Fibroblast of the conjunctiva (primary cell): ENCODE results near the gene AXDND1.
"Not testable (repeated sequence)": the region's sequence is repeated elsewhere in the genome, so short reads cannot be mapped to it uniquely, and the experiment has no call there.

ENCODE experiments used
- DNase-seq: peaks from one replicate; pipeline ENCODE4 v3.0.0-alpha.2; 2010; ENCODE audit warnings: low read depth

AXDND1 gene

DNA sequence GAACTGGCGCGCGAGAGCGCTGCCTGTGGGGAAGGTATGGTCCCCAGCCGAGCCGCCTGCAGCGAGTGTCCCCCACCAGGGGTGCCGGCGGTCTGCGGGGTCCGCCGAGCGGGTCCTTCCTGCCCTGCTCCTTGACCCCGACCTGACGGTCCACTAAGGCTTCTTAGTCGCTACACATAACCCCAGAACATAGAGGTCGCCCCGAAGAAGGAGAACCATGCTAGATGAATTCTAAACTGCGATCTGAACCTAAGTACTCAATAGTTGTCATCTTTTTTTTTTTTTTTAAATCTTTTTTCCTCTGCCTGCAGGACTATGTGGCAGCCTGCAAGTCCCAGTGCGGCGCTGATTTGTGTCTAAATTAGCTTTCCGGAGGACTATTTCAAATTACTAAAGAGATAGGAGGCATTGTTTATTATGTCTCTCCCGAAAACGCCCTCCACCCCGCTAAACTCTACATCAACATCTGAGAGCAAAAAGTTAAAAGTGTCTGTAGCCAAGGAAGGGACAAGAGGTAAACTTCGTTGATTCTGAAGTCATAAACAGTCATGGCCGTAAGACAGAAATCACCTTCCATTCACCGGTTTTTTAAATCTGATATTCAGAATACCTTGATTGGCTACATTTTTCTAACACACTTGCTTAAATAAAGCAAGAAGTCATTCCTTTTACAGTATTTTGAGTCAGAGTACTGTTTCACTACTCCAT lies 476 bp downstream of the AXDND1 start:
- no peak for DNase-seq

DNA sequence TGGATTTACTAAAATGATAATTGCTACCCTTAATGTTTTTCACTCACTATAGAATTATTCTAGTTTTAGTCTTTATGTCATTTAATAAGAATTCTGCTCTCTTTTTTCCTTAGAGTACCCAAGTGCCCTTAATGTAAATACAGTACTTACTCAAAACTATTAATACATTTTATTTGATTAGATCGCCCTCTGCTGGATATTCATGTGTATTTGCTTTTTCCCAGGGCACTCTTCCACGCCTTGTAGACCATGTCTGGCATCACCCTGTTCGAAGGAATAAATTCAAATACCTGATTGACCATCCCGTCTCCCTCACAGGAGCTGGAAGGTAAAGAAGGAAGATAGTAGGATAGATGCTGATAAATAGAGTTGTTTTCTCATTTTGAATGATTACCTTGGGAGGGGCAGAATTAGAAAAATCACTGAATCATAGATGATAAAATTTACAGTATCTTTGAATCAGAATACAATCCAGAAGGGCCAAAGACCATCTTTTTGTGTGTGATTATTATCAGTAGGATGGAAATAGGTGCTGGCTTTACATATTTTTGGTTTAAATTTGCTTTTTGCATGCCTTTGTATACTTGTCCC lies 4.1 kb downstream of the AXDND1 start:
- peak; percentile 62 for DNase-seq

GRCh38 chr1:179372160-179372559 lies 6.4 kb downstream of the AXDND1 start:
- DNase-seq = no peak

- DNase-seq = no peak
Observed at GRCh38 chr1:179376223-179376622, 10.5 kb downstream of the AXDND1 start.

DNA sequence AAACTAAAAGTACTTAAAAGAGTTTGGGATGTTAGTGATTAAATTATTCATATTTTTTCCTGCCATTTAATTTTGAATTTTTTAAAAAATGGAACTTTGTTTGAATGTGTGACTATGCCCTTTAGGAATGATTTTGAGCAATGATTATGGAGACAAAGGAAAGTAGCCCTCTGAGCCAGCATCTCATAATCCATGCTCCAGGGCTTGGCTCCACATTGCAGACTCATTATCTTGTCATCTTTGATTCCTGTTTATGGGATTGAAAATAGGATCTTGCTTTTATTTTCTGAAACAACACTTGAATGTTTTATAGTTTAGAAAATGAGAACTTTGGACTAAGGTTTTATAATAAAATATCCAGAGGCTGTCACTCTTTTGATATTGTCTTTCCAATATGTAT lies 14.5 kb downstream of the AXDND1 start:
- DNase-seq = no peak

DNA sequence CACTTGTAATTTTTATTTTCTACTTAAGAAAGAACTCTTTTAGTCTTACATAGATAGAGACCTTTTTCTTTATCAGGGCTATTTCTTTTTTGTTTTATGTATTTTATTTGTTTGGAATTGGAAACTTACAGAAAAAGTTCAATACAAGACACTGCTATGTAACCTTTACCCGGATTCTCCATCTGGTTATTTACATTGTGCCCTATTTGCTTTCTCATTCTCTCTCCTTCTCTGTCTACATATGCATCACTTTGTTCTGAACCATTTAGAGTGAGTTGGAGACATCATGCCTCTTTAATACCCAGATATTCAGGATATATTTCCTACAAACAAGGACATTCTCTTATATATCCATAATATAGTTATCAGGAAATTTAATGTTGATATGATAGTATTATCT lies 18.3 kb downstream of the AXDND1 start:
- no peak for DNase-seq

DNA sequence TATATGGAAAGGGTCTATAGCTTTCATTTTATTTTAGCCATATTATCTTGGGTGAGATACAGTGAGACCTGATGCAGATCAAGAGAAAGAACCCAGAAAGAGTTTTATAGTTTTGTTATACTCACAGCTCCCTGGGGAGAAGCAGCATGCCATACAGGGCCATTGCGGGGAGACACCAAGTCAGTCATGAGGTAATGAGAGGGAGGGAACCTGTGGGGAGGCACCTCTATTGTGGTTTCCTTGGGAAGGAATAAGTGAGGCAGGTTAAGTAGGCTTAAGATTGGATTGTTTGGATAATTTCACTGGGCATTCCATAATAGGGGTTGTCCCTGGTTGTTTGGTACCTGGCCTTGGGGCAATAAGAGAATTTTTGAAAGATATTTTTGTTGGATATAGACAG lies 19.7 kb downstream of the AXDND1 start:
- DNase-seq = no peak

DNA sequence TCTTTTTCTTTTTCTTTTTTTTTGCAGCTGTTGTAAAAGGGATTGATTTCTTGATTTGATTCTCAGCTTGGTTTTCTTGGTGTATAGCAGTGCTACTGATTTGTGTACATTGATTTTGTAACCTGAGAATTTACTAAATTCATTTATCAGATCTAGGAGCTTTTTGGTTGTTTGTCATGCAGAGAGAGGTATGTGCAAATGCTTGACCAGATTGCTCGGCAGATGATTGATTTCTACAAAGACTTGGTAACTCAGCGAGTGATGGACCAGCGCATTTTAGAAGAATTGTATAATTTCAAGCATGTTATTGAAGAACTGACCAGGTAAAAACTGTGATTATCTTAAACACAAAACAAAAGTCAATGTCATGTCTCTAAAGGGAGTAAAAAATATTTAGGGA lies 27.9 kb downstream of the AXDND1 start:
- no peak for DNase-seq

DNA sequence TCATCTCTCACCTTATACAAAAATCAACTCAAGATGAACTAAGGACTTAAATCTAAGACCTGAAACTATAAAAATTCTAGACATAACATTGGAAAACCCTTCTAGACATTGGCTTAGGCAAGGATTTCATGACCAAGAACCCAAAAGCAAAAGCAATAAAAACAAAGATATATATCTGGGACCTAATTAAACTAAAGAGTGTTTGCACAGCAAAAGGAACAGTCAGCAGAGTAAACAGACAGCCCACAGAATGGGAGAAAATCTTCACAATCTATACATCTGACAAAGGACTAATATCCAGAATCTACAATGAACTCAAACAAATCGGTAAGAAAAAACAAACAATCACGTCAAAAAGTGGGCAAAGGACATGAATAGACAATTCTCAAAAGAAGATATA lies 33.6 kb downstream of the AXDND1 start:
- DNase-seq = not testable (repeated sequence)

DNA sequence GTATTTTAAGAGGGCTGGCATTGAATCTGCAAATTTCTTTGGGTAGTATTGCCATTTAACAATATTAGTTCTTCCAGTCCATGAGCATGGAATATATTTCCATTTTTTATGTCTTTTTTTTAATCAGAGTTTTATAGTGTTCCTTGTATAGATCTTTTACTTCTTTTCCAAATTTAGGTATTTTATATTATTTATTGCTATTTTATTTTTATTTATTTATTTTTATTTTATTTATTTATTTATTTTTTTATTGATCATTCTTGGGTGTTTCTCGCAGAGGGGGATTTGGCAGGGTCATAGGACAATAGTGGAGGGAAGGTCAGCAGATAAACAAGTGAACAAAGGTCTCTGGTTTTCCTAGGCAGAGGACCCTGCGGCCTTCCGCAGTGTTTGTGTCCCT lies 52.0 kb downstream of the AXDND1 start:
- not testable (repeated sequence) for DNase-seq

GRCh38 chr1:179418706-179419105 lies 52.9 kb downstream of the AXDND1 start:
- DNase-seq = not testable (repeated sequence)

GRCh38 chr1:179424610-179425009 lies 58.8 kb downstream of the AXDND1 start:
- DNase-seq = no peak

DNA sequence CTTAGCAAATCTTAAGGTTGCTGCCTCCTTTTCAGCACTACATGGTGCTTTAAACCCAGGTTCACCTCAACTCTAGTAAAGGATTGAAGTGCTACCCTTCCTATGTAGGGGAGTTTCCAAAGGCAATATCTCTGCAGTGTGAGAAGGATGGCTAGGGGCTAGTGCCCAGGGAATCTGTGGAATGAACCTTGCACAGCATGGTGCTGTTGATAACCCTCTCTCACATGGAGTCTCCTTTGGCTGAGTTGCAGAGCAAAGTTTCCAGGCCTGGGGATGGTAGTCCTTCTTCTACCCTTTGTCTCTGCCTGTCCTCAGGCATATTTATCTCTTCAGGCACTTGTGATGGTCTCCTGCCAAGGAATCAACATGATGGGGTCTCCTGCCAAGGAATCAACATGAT lies 59.4 kb downstream of the AXDND1 start:
- DNase-seq = no peak

- no peak for DNase-seq
Observed at GRCh38 chr1:179437171-179437570, 71.4 kb downstream of the AXDND1 start.

GRCh38 chr1:179439646-179440045 lies 73.9 kb downstream of the AXDND1 start:
- not testable (repeated sequence) for DNase-seq

- not testable (repeated sequence) for DNase-seq
Observed at GRCh38 chr1:179440301-179440700, 74.5 kb downstream of the AXDND1 start.

DNA sequence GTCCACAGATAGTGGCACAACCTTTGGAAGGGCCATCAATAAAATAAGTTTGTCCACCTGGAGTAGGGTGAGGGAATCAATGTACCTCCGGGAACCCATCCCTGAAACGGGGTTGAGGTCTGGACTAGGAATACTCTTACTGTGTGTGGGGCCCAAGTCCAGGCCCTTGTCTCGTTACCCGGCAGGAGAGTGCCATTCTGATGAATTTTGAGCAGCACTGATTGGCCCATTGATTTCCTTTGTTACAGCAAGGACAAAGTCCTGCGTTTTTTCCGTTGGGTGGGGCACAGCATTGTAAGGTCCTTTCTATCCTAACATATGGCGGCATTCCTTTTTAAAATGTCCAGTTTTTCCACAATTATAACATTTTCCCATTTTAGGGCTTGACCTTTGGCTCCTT lies 75.2 kb downstream of the AXDND1 start:
- no peak for DNase-seq

GRCh38 chr1:179441501-179441900 lies 75.7 kb downstream of the AXDND1 start:
- no peak for DNase-seq

GRCh38 chr1:179442846-179443245 lies 77.1 kb downstream of the AXDND1 start:
- not testable (repeated sequence) for DNase-seq

- DNase-seq = no peak
Observed at GRCh38 chr1:179445593-179445992, 79.8 kb downstream of the AXDND1 start.

DNA sequence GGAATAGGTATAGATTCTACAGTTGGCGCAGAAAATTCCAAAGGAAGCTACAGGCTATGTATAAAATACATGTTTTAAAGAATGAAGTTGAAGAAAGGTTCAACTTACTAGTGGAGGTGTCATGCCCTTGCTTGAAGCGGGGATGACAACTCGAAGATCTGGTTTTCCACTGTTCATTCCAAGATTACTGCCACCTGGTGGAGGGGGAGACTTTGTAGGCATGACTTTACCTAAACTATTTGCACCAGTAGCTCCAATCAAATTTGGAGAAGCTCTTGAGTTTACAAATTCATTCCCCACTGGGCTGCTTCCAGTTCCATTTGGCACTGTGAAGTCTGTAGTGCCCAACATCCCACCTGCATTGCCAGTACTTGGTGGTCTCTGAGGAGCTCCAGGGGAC lies 81.7 kb downstream of the AXDND1 start:
- no peak for DNase-seq

- no peak for DNase-seq
Observed at GRCh38 chr1:179448437-179449149, 82.8 kb downstream of the AXDND1 start.

DNA sequence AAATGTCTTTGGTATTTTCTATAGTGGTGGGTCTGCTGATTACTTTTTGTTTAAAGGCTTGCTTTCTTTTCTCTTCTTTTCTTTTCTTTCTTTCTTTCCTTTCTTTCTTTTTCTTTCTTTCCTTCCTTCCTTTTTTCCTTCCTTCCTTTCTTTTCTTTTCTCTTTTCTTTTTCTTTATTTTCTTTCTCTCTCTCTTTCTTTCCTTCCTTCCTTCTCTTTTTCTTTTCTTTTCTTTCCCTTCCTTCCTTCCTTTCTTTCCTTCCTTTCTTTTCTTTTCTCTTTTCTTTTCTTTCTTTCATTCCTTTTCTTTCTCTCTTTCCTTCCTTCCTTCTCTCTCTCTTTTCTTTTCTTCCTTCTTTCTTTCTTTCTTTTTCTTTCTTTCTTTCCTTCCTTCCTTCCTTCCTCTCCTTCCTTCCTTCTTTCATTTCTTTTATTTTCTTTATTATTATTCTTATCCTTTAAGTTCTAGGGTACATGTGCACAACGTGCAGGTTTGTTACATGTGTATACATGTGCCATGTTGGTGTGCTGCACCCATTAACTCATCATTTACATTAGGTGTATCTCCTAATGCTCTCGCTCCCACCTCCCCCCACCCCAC lies 93.9 kb downstream of the AXDND1 start:
- not testable (repeated sequence) for DNase-seq
